B cell (primary cell): ENCODE measurements around the gene DOHH. TPM values are rescaled to one million over a fixed set of nuclear protein-coding genes. Genes with fewer than 3 reads are reported as not detected.

Experiments
- ATAC-seq: fragments of 200-7000 bp; cut with Tn5 transposase; one replicate; pipeline ENCODE4 v1.10.0; 2021; ENCODE audit warnings: low read depth, mild to moderate bottlenecking, moderate number of reproducible peaks, moderate library complexity
- CTCF ChIA-PET: fragments of 350-600 bp; sonication (Branson Sonifier 250); formaldehyde crosslinking; loops from one replicate; lab custom pipeline; 2021; ENCODE audit warnings: antibody characterized with exemption, inconsistent platforms; lab: Charles Lee
- POLR2A ChIA-PET: fragments of 350-600 bp; sonication (Branson Sonifier 250); formaldehyde crosslinking; loops from one replicate; lab custom pipeline; 2021; ENCODE audit warnings: antibody characterized with exemption; lab: Charles Lee
- DNase-seq: peaks from one replicate; pipeline ENCODE4 v3.0.0; 2013
- H2AFZ ChIP-seq: 2 replicates; pipeline ENCODE4 v1.6.1; 2012; ENCODE audit warnings: mild to moderate bottlenecking, low read depth, low read length; ENCODE audit not compliant: insufficient read depth, poor library complexity, severe bottlenecking
- H3K27ac ChIP-seq, 2 donors: 1 replicate in 1 of 2; 2 replicates in 1 of 2; pipeline ENCODE4 v1.5.1; 2012 to 2013; ENCODE audit warnings: low read length in 2 of 2, mild to moderate bottlenecking in 2 of 2, moderate library complexity in 1 of 2
- H3K27me3 ChIP-seq, 4 experiments: fragments of 200-600 bp in 1 of 4; sonication (generic) in 1 of 4; replicated peaks in 1 of 4; 1 replicate in 2 of 4; 2 replicates in 2 of 4; pipeline versions ENCODE4 v1.6.1 to v1.7.0; 2013 to 2016; ENCODE audit warnings: low read length in 3 of 4, mild to moderate bottlenecking in 2 of 4, mixed read lengths in 1 of 4, moderate library complexity in 1 of 4; ENCODE audit not compliant: insufficient read depth in 4 of 4, control insufficient read depth in 3 of 4; ENCODE audit errors: control extremely low read depth in 1 of 4
- H3K36me3 ChIP-seq, 2 experiments: replicated peaks in 1 of 2; 1 replicate in 1 of 2; 2 replicates in 1 of 2; pipeline versions ENCODE4 v1.6.1 to v1.7.1; 2013; ENCODE audit warnings: low read length in 1 of 2; ENCODE audit not compliant: insufficient read depth in 2 of 2, control insufficient read depth in 1 of 2; ENCODE audit errors: control extremely low read depth in 1 of 2, extremely low read depth in 1 of 2
- H3K4me1 ChIP-seq, 2 donors: fragments of 200-600 bp in 1 of 2; sonication (generic) in 1 of 2; 1 replicate in 1 of 2; 2 replicates in 1 of 2; pipeline versions ENCODE4 v1.5.1 to v1.6.1; 2013 to 2017; ENCODE audit warnings: low read length in 2 of 2; ENCODE audit not compliant: control insufficient read depth in 2 of 2, insufficient read depth in 2 of 2
- H3K4me2 ChIP-seq: replicated peaks from 2 replicates; pipeline ENCODE3; 2012; ENCODE audit warnings: mild to moderate bottlenecking, low read depth, low read length; ENCODE audit not compliant: poor library complexity, severe bottlenecking
- H3K4me3 ChIP-seq, 5 experiments: fragments of 200-600 bp in 1 of 5; sonication (generic) in 1 of 5; 1 replicate in 3 of 5; 2 replicates in 2 of 5; pipeline versions ENCODE4 v1.5.1 to v1.7.0; 2011 to 2016; ENCODE audit warnings: low read length in 4 of 5, mild to moderate bottlenecking in 4 of 5, low read depth in 2 of 5, control low read depth in 1 of 5, moderate library complexity in 1 of 5; ENCODE audit not compliant: insufficient read depth in 1 of 5; ENCODE audit errors: control extremely low read depth in 1 of 5, extremely low read depth in 1 of 5
- H3K79me2 ChIP-seq: fragments of 200-600 bp; sonication (generic); one replicate; pipeline ENCODE4 v1.6.0; 2016; ENCODE audit warnings: low read length; ENCODE audit not compliant: control insufficient read depth, insufficient read depth
- H3K9ac ChIP-seq: fragments of 200-600 bp; sonication (generic); 2 replicates; pipeline ENCODE4 v1.6.1; 2017; ENCODE audit warnings: mild to moderate bottlenecking, low read length, moderate library complexity
- H3K9me3 ChIP-seq, 3 donors: one replicate each; pipeline versions ENCODE4 v1.6.1 to v1.7.1; 2013; ENCODE audit warnings: low read length in 2 of 3; ENCODE audit not compliant: control insufficient read depth in 2 of 3, insufficient read depth in 1 of 3; ENCODE audit errors: control extremely low read depth in 1 of 3
- H4K20me1 ChIP-seq: 2 replicates; pipeline ENCODE4 v1.6.0; 2012; ENCODE audit warnings: mild to moderate bottlenecking, low read length; ENCODE audit not compliant: insufficient read depth, control insufficient read depth, poor library complexity, severe bottlenecking
- H3K27ac Mint-ChIP-seq: one replicate; pipeline ENCODE4 v1.8.0; 2021; ENCODE audit warnings: mixed read lengths
- H3K27me3 Mint-ChIP-seq: one replicate; pipeline ENCODE4 v1.8.0; 2021; ENCODE audit warnings: mixed read lengths
- H3K4me1 Mint-ChIP-seq: one replicate; pipeline ENCODE4 v1.8.0; 2021; ENCODE audit warnings: mixed read lengths
- H3K4me3 Mint-ChIP-seq: one replicate; pipeline ENCODE4 v1.8.0; 2021; ENCODE audit warnings: mixed read lengths
- H3K9me3 Mint-ChIP-seq: one replicate; pipeline ENCODE4 v1.8.0; 2022; ENCODE audit warnings: mixed read lengths; ENCODE audit not compliant: insufficient read depth
- CTCF ChIP-seq: fragments of 200-600 bp; IDR thresholded peaks from one replicate; pipeline ENCODE4 v1.8.0; 2022; ENCODE audit warnings: antibody characterized with exemption, mild to moderate bottlenecking
- EZH2 ChIP-seq: IDR thresholded peaks from 2 replicates; pipeline ENCODE4 v1.6.1; 2012; ENCODE audit warnings: borderline replicate concordance, low read depth, mild to moderate bottlenecking, moderate library complexity, low read length; ENCODE audit not compliant: insufficient read depth, poor library complexity, severe bottlenecking
- WGBS: methylation state at CpG from one replicate; pipeline ENCODE4 v1.1.5; 2013; ENCODE audit warnings: missing lambda C conversion rate; ENCODE audit not compliant: insufficient coverage; 5-methylcytosine and 5-hydroxymethylcytosine counted together
- intact Hi-C: fragments of 100-400 bp; cut with micrococcal nuclease; formaldehyde crosslinking; loops from one replicate; pipeline ENCODE4 v1.10.0; 2022
- polyA plus RNA-seq: library from polyadenylated mRNA; depleted of rRNA; stranded (reverse); fragments of >200 nt; gene quantifications from 2 replicates; pipeline ENCODE4 v1.2.3, GENCODE V29; 2012
- total RNA-seq, 2 donors: library from RNA; stranded (reverse); fragments of 120-200 nt in 1 of 2; gene quantifications; 1 replicate in 1 of 2; 2 replicates in 1 of 2; pipeline versions ENCODE4 v1.2.3 to v1.2.4, GENCODE V29; 2013 to 2022

Gene DOHH
- total and polyA plus RNA-seq, 2 donors (not counting 1 experiment from before 2014, with no cell fraction given): 6.6 to 8.6 TPM

GRCh38 chr19:3477506-3477905 is 23.0 kb downstream of the DOHH start:
- peaks cover 17 to 31% of the 10 kb centered on the region in 2 donors for H3K4me1 ChIP-seq
- ChIA-PET CTCF (no interaction called here), POLR2A (no interaction called here)
- DNase-seq: no peak
- no peak overlapping the region for H3K4me2 ChIP-seq
- no peak for ATAC-seq
- no peak overlapping the region for H2AFZ ChIP-seq
- H3K9ac ChIP-seq: no peak overlapping the region
- peaks cover 18% of the 10 kb centered on the region for H3K4me1 Mint-ChIP-seq
- H3K27me3 Mint-ChIP-seq: peaks cover 5% of the 10 kb centered on the region
- H3K27ac Mint-ChIP-seq: no peak overlapping the region
- H3K79me2 ChIP-seq: no peaks in the 10 kb centered on the region
- H3K4me3 ChIP-seq: no peak overlapping the region
- TF ChIP-seq EZH2: no peak
- no peak for TF ChIP-seq CTCF
- intact Hi-C loops: no loop called here
- H3K4me3 Mint-ChIP-seq: no peak overlapping the region
- no peak overlapping the region for H3K27ac ChIP-seq
- H3K9me3 Mint-ChIP-seq: no peaks in the 10 kb centered on the region
- peaks cover 0 to 13% (median 0%) of the 10 kb centered on the region in 3 donors for H3K9me3 ChIP-seq
- peaks cover 0 to 10% (median 0%) of the 10 kb centered on the region in 4 experiments for H3K27me3 ChIP-seq
- no peaks in the 10 kb centered on the region for H3K36me3 ChIP-seq
- no peaks in the 10 kb centered on the region for H4K20me1 ChIP-seq

GRCh38 chr19:3476830-3477229 is 23.6 kb downstream of the DOHH start:
- Histone ChIP-seq H3K79me2 (no peaks in the 10 kb centered on the region), H3K4me1 (peaks cover 17 to 31% of the 10 kb centered on the region in 2 donors), H3K4me2 (no peak overlapping the region), H3K36me3 (no peaks in the 10 kb centered on the region), H3K27me3 (peaks cover 0 to 10% (median 0%) of the 10 kb centered on the region in 4 experiments), H3K27ac (no peak overlapping the region), H3K4me3 (no peak overlapping the region), H4K20me1 (no peaks in the 10 kb centered on the region), H3K9ac (no peak overlapping the region), H2AFZ (no peak overlapping the region), H3K9me3 (peaks cover 0 to 13% (median 0%) of the 10 kb centered on the region in 3 donors)
- Mint-ChIP-seq H3K9me3 (no peaks in the 10 kb centered on the region), H3K27ac (no peak overlapping the region), H3K4me1 (peaks cover 18% of the 10 kb centered on the region), H3K27me3 (peaks cover 5% of the 10 kb centered on the region), H3K4me3 (no peak overlapping the region)
- TF ChIP-seq CTCF (no peak), EZH2 (no peak)
- ChIA-PET POLR2A (no interaction called here), CTCF (no interaction called here)
- WGBS: 92% methylated on average over 2 of the region's 2 CpGs
- intact Hi-C loops: no loop called here
- ATAC-seq: no peak
- DNase-seq: no peak
